Measurements from ENCODE around the gene MRE11. TPM values are rescaled to one million over a fixed set of nuclear protein-coding genes. Genes with fewer than 3 reads are reported as not detected.

The MRE11 gene
- total and polyA plus RNA-seq, 9 of the 15 experiments (the other 6 are each of a cell fraction or from before 2014, with no cell fraction given): 18.3 to 45.2 (median 29.1) TPM

GRCh38 chr11:94450048-94450447 is 43.6 kb downstream of the MRE11 start:
- no peak overlapping the region for H3K4me3 ChIP-seq
- H3K9ac ChIP-seq (ENCODE audit: insufficient read depth in 1 of 2, low read depth in 2 of 2, low read length in 2 of 2): no peak overlapping the region
- DNase-seq (ENCODE audit: extremely low read depth in 1 of 4, low spot score in 3 of 4): no peak
- H3K27me3 ChIP-seq (ENCODE audit: control insufficient read depth in 2 of 2, insufficient read depth in 2 of 2, low read length in 2 of 2): no peaks in the 10 kb centered on the region
- ATAC-seq: no peak
- no peak overlapping the region for H3K27ac ChIP-seq (ENCODE audit: extremely low read depth, low read depth, low read length)
- intact Hi-C loops (cut with micrococcal nuclease): no loop called here
- no peak overlapping the region for H2AFZ ChIP-seq (ENCODE audit: low read depth, low read length)
- no peaks in the 10 kb centered on the region for H3K79me2 ChIP-seq (ENCODE audit: control insufficient read depth, insufficient read depth, low read length)
- H3K9me1 ChIP-seq (ENCODE audit: control insufficient read depth, insufficient read depth, low read length): no peaks in the 10 kb centered on the region
- BruUV-seq (replicated peaks): no TSS peak
- ChIA-PET POLR2A (no interaction called here), CTCF (ENCODE audit: low intra/inter-chr PET ratio) (no interaction called here)
- H3K4me1 ChIP-seq (replicated peaks in 1 of 2; ENCODE audit: control insufficient read depth in 2 of 2, insufficient read depth in 2 of 2, low read length in 2 of 2): no peaks in the 10 kb centered on the region
- 58% methylated on average over 3 of the region's 3 CpGs for WGBS (ENCODE audit: insufficient coverage, low coverage, missing lambda C conversion rate)
- H4K20me1 ChIP-seq (replicated peaks; ENCODE audit: control insufficient read depth, insufficient read depth, low read length): no peaks in the 10 kb centered on the region
- peaks cover 29% of the 10 kb centered on the region for H3K36me3 ChIP-seq (ENCODE audit: control insufficient read depth, insufficient read depth, low read length)
- no peaks in the 10 kb centered on the region for H3K9me3 ChIP-seq (replicated peaks; ENCODE audit: control insufficient read depth, insufficient read depth, low read depth, low read length)
- FAIRE-seq: no peak
- in situ Hi-C loops (cut with MboI): no loop called here
- TF ChIP-seq ILF3 (IDR thresholded peaks at IDR 0.05; ENCODE audit: borderline replicate concordance) (no peak), SMARCA5 (IDR thresholded peaks at IDR 0.05) (no peak), ESRRA (IDR thresholded peaks at IDR 0.05; ENCODE audit: borderline replicate concordance, low read depth) (no peak), HBP1 (CRISPR knock-in tag; IDR thresholded peaks at IDR 0.05) (no peak), ZNF76 (CRISPR knock-in tag; IDR thresholded peaks at IDR 0.05; ENCODE audit: borderline replicate concordance) (no peak), RHOXF2B (CRISPR knock-in tag; conservative IDR thresholded peaks at IDR 0.05) (no peak), ZNF699 (CRISPR knock-in tag; IDR thresholded peaks at IDR 0.05; ENCODE audit: insufficient replicate concordance) (no peak), BHLHE40 (IDR thresholded peaks at IDR 0.05; ENCODE audit: low read length) (no peak), SNRNP70 (optimal IDR thresholded peaks at IDR 0.05; ENCODE audit: low read depth, low read length) (no peak)
- H3K4me2 ChIP-seq (ENCODE audit: insufficient read depth, low read length): no peak overlapping the region

Measured in K562 (cell line).